BJ (cell line): ENCODE measurements around the gene MOCS1. TPM values are rescaled to one million over a fixed set of nuclear protein-coding genes. Genes with fewer than 3 reads are reported as not detected.

Source experiments
- CTCF ChIA-PET: fragments of 350-600 bp; formaldehyde crosslinking; extraction: SDS; loops from one replicate; lab custom pipeline; 2021; ENCODE audit warnings: antibody characterized with exemption, inconsistent platforms; lab: Yijun Ruan, JAX
- POLR2A ChIA-PET: fragments of 300-600 bp; sonication (Branson Sonifier 250); formaldehyde crosslinking; extraction: SDS; loops from one replicate; lab custom pipeline; 2021; ENCODE audit warnings: antibody characterized with exemption; lab: Charles Lee
- DNase-seq: peaks from one replicate; pipeline ENCODE4 v3.0.0-alpha.2; 2011; ENCODE audit warnings: low read depth
- H3K27me3 ChIP-seq: 2 replicates; pipeline ENCODE4 v1.6.0; 2011; ENCODE audit warnings: low read length; ENCODE audit not compliant: control insufficient read depth, insufficient read depth
- H3K36me3 ChIP-seq: 2 replicates; pipeline ENCODE4 v1.5.1; 2011; ENCODE audit warnings: low read length; ENCODE audit not compliant: control insufficient read depth, insufficient read depth
- H3K4me3 ChIP-seq: 2 replicates; pipeline ENCODE4 v1.5.1; 2011; ENCODE audit warnings: low read depth, mild to moderate bottlenecking, control low read depth, low read length
- CTCF ChIP-seq: IDR thresholded peaks from 2 replicates; pipeline ENCODE4 v1.5.1; 2011; ENCODE audit warnings: low read depth, mild to moderate bottlenecking, control low read depth, inconsistent platforms, low read length, moderate library complexity; ENCODE audit not compliant: insufficient read depth
- polyA plus RNA-seq: library from polyadenylated mRNA; depleted of rRNA; stranded (reverse); fragments of >200 nt; gene quantifications from 2 replicates; pipeline ENCODE4 v1.2.3, GENCODE V29; 2011

Gene MOCS1
- polyA plus RNA-seq, 1 experiment, result 13.4 TPM

DNA sequence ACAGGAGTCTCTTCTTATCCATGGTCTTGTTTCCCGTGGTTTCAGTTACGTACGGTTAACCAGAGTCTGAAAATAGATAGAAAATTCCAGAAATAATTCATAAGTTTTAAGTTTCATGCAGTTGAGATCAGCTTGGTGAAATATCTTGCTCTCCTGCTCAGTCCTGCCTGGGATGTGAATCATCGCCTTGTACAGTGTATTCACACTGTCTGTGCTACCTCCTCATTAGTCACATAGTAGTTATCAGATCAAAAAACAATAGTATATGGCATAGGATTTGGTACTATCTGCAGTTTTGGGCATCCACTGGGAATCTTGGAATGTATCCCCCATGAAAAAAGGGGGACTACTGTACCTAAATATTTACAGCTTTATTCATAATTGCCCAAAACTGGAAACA is 22.7 kb upstream of the MOCS1 start:
- ChIA-PET CTCF (no interaction called here), POLR2A (no interaction called here)
- H3K36me3 ChIP-seq, result no peaks in the 10 kb centered on the region
- no peak overlapping the region for H3K4me3 ChIP-seq
- TF ChIP-seq CTCF, result no peak
- no peak for DNase-seq
- no peaks in the 10 kb centered on the region for H3K27me3 ChIP-seq

DNA sequence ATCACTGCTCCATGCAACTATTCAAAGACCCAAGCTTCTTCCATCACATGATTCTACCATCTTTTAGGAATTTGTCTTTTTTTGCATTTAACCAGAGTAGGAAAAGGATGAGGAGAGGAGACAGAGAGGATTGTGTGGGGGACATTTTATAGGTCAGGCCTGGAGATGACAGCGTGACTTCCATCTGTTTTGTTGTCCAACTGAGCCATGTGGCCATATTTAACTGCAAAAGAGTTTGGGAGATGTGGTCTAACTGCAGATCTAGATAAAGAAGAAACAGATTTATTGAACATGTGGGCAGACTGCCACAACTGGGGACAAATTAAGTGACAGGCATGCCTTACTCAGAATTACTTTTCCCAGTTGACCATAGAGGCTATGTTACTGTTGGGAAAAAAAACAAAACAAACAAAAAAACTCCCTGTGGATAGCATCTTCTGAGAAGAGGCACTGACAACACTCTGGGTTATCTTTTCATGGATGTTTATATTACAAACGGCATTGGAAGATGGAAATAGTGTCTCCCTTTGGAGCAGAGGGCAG is 18.9 kb upstream of the MOCS1 start:
- H3K27me3 ChIP-seq, result no peaks in the 10 kb centered on the region
- no peak for TF ChIP-seq CTCF
- POLR2A ChIA-PET, result no interaction called here
- CTCF ChIA-PET, result no interaction called here
- DNase-seq, result no peak
- no peak overlapping the region for H3K4me3 ChIP-seq
- no peaks in the 10 kb centered on the region for H3K36me3 ChIP-seq

DNA sequence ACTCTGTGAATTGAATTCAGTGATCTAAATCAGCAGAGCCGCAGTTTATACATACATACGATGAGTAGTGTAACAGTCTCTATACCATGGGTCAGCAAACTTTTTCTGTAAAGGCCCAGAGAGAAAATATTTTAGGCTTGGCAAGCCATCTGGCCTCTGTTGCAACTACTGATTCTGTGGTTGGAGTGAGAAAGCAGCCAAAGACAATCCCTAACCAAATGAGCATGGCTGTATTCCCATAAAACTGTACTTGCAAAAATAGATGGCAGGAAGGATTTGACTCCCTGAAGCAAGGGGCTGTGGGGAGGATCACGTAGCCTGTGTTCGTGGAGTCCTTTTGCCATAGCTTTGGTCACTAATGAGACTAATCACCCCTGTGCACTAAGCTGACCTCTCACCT is 17.9 kb upstream of the MOCS1 start:
- Histone ChIP-seq H3K36me3 (no peaks in the 10 kb centered on the region), H3K4me3 (no peak overlapping the region), H3K27me3 (peaks cover 2% of the 10 kb centered on the region; the same call in 1 of the 2 replicates)
- ChIA-PET CTCF (no interaction called here), POLR2A (no interaction called here)
- peak; percentile 33 for DNase-seq
- TF ChIP-seq CTCF, result no peak

DNA sequence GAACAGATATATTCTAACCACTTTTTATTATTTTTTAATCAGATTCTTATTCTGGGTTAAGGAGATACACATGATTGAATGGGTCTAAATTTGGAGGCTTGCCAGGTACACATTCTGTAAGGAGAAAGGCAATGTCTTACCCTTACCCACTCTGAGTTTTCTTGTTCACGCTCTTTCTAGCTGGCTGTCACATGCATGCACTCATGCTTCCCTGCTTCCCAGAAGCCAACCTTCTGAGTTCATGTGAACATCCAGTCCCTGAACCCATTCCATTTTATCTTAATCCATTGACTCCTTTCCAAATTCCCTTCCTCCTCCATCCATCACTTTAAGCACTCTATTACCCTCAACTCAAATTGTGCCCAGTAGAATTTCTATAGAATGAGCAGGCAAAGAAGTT is 17.5 kb upstream of the MOCS1 start:
- H3K27me3 ChIP-seq, result peaks cover 2% of the 10 kb centered on the region
- no peak for TF ChIP-seq CTCF
- DNase-seq, result no peak
- no peak overlapping the region for H3K4me3 ChIP-seq
- POLR2A ChIA-PET, result no interaction called here
- CTCF ChIA-PET, result no interaction called here
- no peaks in the 10 kb centered on the region for H3K36me3 ChIP-seq

- ChIA-PET CTCF (no interaction called here), POLR2A (no interaction called here)
- DNase-seq, result no peak
- H3K4me3 ChIP-seq, result no peak overlapping the region
- H3K27me3 ChIP-seq, result peaks cover 2% of the 10 kb centered on the region
- H3K36me3 ChIP-seq, result no peaks in the 10 kb centered on the region
- no peak for TF ChIP-seq CTCF
These were observed 16.9 kb upstream of the MOCS1 start for GRCh38 chr6:39951191-39951590.
